HepG2 (cell line): ENCODE data around the gene BMERB1. TPM values are rescaled to one million over a fixed set of nuclear protein-coding genes. Genes with fewer than 3 reads are reported as not detected.

Experiments
- ATAC-seq: fragments of 200-7000 bp; cut with Tn5 transposase; 3 replicates; pipeline ENCODE4 v1.9.1; 2020; ENCODE audit warnings: mild to moderate bottlenecking, moderate library complexity
- BruUV-seq: library from RNA; stranded (reverse); fragments of 400-500 nt; replicated peaks from 2 replicates; lab custom pipeline; 2021; lab: Mats Ljungman, UMichigan
- CTCF ChIA-PET: fragments of 300-600 bp; formaldehyde crosslinking; extraction: SDS; loops from one replicate; lab custom pipeline; 2021; ENCODE audit warnings: low total read pairs, inconsistent platforms, low intra/inter-chr PET ratio; lab: Yijun Ruan, JAX
- POLR2A ChIA-PET: fragments of 350-600 bp; sonication (Branson Sonifier 250); formaldehyde crosslinking; loops from one replicate; lab custom pipeline; 2020; ENCODE audit warnings: antibody characterized with exemption, inconsistent platforms; lab: Yijun Ruan, JAX
- DNase-seq: peaks from one replicate; pipeline ENCODE4 v3.0.0-alpha.2; 2015; ENCODE audit warnings: low spot score
- FAIRE-seq: peaks from 3 replicates; lab custom pipeline; 2011; peaks lifted over from hg19 to GRCh38; lab: Jason Lieb, UNC
- H2AFZ ChIP-seq: one replicate; pipeline ENCODE4 v1.6.1; 2011; ENCODE audit warnings: low read length, inconsistent platforms
- H3K27ac ChIP-seq: fragments of 300-600 bp; 3 replicates; pipeline ENCODE4 v1.8.0; 2011; ENCODE audit warnings: mixed run types, mild to moderate bottlenecking, mixed read lengths, low read length, inconsistent platforms; ENCODE audit not compliant: insufficient read depth; ENCODE audit errors: extremely low read length
- H3K27me3 ChIP-seq, 2 experiments: fragments of 200-600 bp in 1 of 2; 2 replicates in 1 of 2; 3 replicates in 1 of 2; pipeline versions ENCODE4 v1.6.0 to v1.8.0; 2011; ENCODE audit warnings: low read length in 2 of 2, mild to moderate bottlenecking in 2 of 2, moderate library complexity in 2 of 2, inconsistent platforms in 1 of 2; ENCODE audit not compliant: insufficient read depth in 2 of 2, control insufficient read depth in 1 of 2
- H3K36me3 ChIP-seq, 2 experiments: fragments of 200-600 bp in 1 of 2; replicated peaks in 1 of 2; 2 replicates in 1 of 2; 3 replicates in 1 of 2; pipeline versions ENCODE4 v1.5.1 to v1.8.0; 2011; ENCODE audit warnings: low read length in 2 of 2, inconsistent platforms in 1 of 2; ENCODE audit not compliant: insufficient read depth in 2 of 2, control insufficient read depth in 1 of 2
- H3K4me1 ChIP-seq: 2 replicates; pipeline ENCODE4 v1.5.1; 2012; ENCODE audit warnings: low read length, inconsistent platforms; ENCODE audit not compliant: insufficient read depth
- H3K4me2 ChIP-seq: 2 replicates; pipeline ENCODE4 v1.6.0; 2011; ENCODE audit warnings: low read depth, low read length, inconsistent platforms
- H3K4me3 ChIP-seq, 3 experiments: fragments of 200-600 bp in 1 of 3; sonication (generic), shearing (Covaris generic) in 1 of 3; replicated peaks in 1 of 3; 2 replicates each; pipeline ENCODE4 v1.5.1; 2011 to 2016; ENCODE audit warnings: low read length in 3 of 3, inconsistent platforms in 2 of 3, low read depth in 2 of 3, mild to moderate bottlenecking in 2 of 3, control low read depth in 1 of 3, mixed read lengths in 1 of 3; ENCODE audit not compliant: insufficient read depth in 1 of 3
- H3K79me2 ChIP-seq: one replicate; pipeline ENCODE4 v1.6.1; 2011; ENCODE audit warnings: low read length, inconsistent platforms; ENCODE audit not compliant: insufficient read depth
- H3K9ac ChIP-seq: 2 replicates; pipeline ENCODE4 v1.6.0; 2011; ENCODE audit warnings: mild to moderate bottlenecking, low read depth, low read length, inconsistent platforms; ENCODE audit not compliant: insufficient read depth
- H3K9me3 ChIP-seq: 2 replicates; pipeline ENCODE4 v1.5.1; 2012; ENCODE audit warnings: mild to moderate bottlenecking, low read length
- H4K20me1 ChIP-seq: 2 replicates; pipeline ENCODE4 v1.6.0; 2011; ENCODE audit warnings: inconsistent platforms, mild to moderate bottlenecking, low read length, moderate library complexity; ENCODE audit not compliant: insufficient read depth
- CTCF ChIP-seq: sonication (generic); formaldehyde crosslinking; IDR thresholded peaks from 2 replicates; pipeline ENCODE4 v1.5.0; 2020; ENCODE audit warnings: mild to moderate bottlenecking, missing genetic modification reagents, moderate library complexity
- STAG1 ChIP-seq: sonication (generic); formaldehyde crosslinking; IDR thresholded peaks from 2 replicates; pipeline ENCODE4 v1.4.0; 2020; ENCODE audit warnings: missing genetic modification reagents
- ZBTB40 ChIP-seq, 2 experiments: fragments of 450-650 bp in 1 of 2; sonication (generic) in 1 of 2; formaldehyde crosslinking in 1 of 2; IDR thresholded peaks; 2 replicates each; pipeline versions ENCODE4 v1.6.1 to v1.8.0; 2016 to 2022; ENCODE audit warnings: antibody characterized with exemption in 1 of 2, mild to moderate bottlenecking in 1 of 2, missing genetic modification reagents in 1 of 2
- WGBS: methylation state at CpG from one replicate; pipeline ENCODE4 v1.1.6; 2017; ENCODE audit warnings: low lambda C conversion rate; 5-methylcytosine and 5-hydroxymethylcytosine counted together
- in situ Hi-C: cut with HindIII; loops from 2 replicates; pipeline ENCODE4 v1.10.0; 2017; ENCODE audit warnings: low pct_unique_long_range_greater_than_20kb; ENCODE audit not compliant: extremely low pct_ligation_motif_present
- intact Hi-C: fragments of 100-400 bp; cut with micrococcal nuclease; formaldehyde crosslinking; loops from one replicate; pipeline ENCODE4 v1.10.0; 2022; ENCODE audit not compliant: unreplicated experiment
- polyA plus RNA-seq, 8 experiments: library from polyadenylated mRNA; depleted of rRNA in 3 of 8; stranded (reverse) in 7 of 8; unstranded in 1 of 8; fragments of >200 nt; fragmentation: Illumina TruSeq in 4 of 8; extraction: Trizol in 4 of 8; gene quantifications; 2 replicates each; pipeline versions ENCODE4 v1.2.1 to v1.2.3, GENCODE V29; 2011 to 2016; ENCODE audit warnings: low read depth in 4 of 8, missing spikeins in 1 of 8, mixed read lengths in 1 of 8; ENCODE audit not compliant: insufficient read depth in 1 of 8
- total RNA-seq, 5 experiments: library from RNA; depleted of rRNA; stranded (reverse); fragments of >200 nt; fragmentation: Illumina TruSeq; extraction: Trizol; gene quantifications; 2 replicates each; pipeline ENCODE4 v1.2.3, GENCODE V29; 2016; ENCODE audit warnings: low read depth in 1 of 5
- TF ChIP-seq, protein P1 (sequence below): sonication (generic); formaldehyde crosslinking; IDR thresholded peaks from 2 replicates; pipeline ENCODE4 v1.5.1; 2020; ENCODE audit warnings: mild to moderate bottlenecking, missing genetic modification reagents, borderline replicate concordance

The BMERB1 gene
- total and polyA plus RNA-seq, 2 of the 13 experiments (the other 11 are each of a cell fraction or from before 2014, with no cell fraction given) = 1.4 TPM

- Histone ChIP-seq H3K79me2 (no peaks in the 10 kb centered on the region), H3K9ac (no peak overlapping the region), H3K36me3 (no peaks in the 10 kb centered on the region), H3K9me3 (no peaks in the 10 kb centered on the region), H2AFZ (no peak overlapping the region), H4K20me1 (no peaks in the 10 kb centered on the region), H3K4me3 (no peak overlapping the region), H3K4me1 (no peaks in the 10 kb centered on the region), H3K4me2 (no peak overlapping the region), H3K27me3 (no peaks in the 10 kb centered on the region), H3K27ac (no peak overlapping the region)
- ATAC-seq = no peak; the same call in 2 of the 3 replicates
- no TSS peak for BruUV-seq
- POLR2A ChIA-PET = no interaction called here
- WGBS = 75% methylated on average over 19 of the region's 19 CpGs
- in situ Hi-C loops = loop anchor here (5.0 kb wide), 1 partner anchor 192 kb away; no protein-coding TSS in a partner anchor
- no peak for DNase-seq
- peak; percentile 21 for FAIRE-seq
- CTCF ChIA-PET = no interaction called here
- intact Hi-C loops = no loop called here
- TF ChIP-seq ZBTB40 (IDR thresholded peaks at IDR 0.05) = peak; percentile 78
- TF ChIP-seq ZBTB40 (CRISPR knock-in tag; IDR thresholded peaks at IDR 0.05) = no peak
- TF ChIP-seq, protein P1, sequence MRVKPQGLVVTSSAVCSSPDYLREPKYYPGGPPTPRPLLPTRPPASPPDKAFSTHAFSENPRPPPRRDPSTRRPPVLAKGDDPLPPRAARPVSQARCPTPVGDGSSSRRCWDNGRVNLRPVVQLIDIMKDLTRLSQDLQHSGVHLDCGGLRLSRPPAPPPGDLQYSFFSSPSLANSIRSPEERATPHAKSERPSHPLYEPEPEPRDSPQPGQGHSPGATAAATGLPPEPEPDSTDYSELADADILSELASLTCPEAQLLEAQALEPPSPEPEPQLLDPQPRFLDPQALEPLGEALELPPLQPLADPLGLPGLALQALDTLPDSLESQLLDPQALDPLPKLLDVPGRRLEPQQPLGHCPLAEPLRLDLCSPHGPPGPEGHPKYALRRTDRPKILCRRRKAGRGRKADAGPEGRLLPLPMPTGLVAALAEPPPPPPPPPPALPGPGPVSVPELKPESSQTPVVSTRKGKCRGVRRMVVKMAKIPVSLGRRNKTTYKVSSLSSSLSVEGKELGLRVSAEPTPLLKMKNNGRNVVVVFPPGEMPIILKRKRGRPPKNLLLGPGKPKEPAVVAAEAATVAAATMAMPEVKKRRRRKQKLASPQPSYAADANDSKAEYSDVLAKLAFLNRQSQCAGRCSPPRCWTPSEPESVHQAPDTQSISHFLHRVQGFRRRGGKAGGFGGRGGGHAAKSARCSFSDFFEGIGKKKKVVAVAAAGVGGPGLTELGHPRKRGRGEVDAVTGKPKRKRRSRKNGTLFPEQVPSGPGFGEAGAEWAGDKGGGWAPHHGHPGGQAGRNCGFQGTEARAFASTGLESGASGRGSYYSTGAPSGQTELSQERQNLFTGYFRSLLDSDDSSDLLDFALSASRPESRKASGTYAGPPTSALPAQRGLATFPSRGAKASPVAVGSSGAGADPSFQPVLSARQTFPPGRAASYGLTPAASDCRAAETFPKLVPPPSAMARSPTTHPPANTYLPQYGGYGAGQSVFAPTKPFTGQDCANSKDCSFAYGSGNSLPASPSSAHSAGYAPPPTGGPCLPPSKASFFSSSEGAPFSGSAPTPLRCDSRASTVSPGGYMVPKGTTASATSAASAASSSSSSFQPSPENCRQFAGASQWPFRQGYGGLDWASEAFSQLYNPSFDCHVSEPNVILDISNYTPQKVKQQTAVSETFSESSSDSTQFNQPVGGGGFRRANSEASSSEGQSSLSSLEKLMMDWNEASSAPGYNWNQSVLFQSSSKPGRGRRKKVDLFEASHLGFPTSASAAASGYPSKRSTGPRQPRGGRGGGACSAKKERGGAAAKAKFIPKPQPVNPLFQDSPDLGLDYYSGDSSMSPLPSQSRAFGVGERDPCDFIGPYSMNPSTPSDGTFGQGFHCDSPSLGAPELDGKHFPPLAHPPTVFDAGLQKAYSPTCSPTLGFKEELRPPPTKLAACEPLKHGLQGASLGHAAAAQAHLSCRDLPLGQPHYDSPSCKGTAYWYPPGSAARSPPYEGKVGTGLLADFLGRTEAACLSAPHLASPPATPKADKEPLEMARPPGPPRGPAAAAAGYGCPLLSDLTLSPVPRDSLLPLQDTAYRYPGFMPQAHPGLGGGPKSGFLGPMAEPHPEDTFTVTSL (CRISPR knock-in tag) = no peak
- peak; percentile 37 for TF ChIP-seq STAG1 (CRISPR knock-in tag)
- TF ChIP-seq CTCF = 0 out of 2 replicates have a peak, but pooled peaks have one; percentile 14
Observed at GRCh38 chr16:15509593-15510535, 75.5 kb downstream of the BMERB1 start.
